DND-41 (cell line): Measurements from ENCODE around the gene ATXN7L1.
"Not testable (repeated sequence)": the region's sequence is repeated elsewhere in the genome, so short reads cannot be mapped to it uniquely, and the experiment has no call there.

ENCODE experiments used
- ATAC-seq: fragments of 200-7000 bp; cut with Tn5 transposase; 3 replicates; pipeline ENCODE4 v1.9.1; 2021; ENCODE audit warnings: low read depth; ENCODE audit not compliant: insufficient read depth
- DNase-seq: peaks from one replicate; pipeline ENCODE4 v3.0.0-alpha.2; 2020
- H2AFZ ChIP-seq: 2 replicates; pipeline ENCODE4 v1.6.0; 2012; ENCODE audit warnings: low read depth, low read length
- H3K27ac ChIP-seq: 2 replicates; pipeline ENCODE4 v1.5.1; 2012; ENCODE audit warnings: low read length, inconsistent platforms
- H3K27me3 ChIP-seq: fragments of 200-600 bp; sonication (generic); 2 replicates; pipeline ENCODE4 v1.6.0; 2012; ENCODE audit warnings: low read length, mild to moderate bottlenecking, inconsistent platforms; ENCODE audit not compliant: insufficient read depth, poor library complexity
- H3K36me3 ChIP-seq: 2 replicates; pipeline ENCODE4 v1.5.1; 2012; ENCODE audit warnings: low read length, inconsistent platforms; ENCODE audit not compliant: insufficient read depth
- H3K4me1 ChIP-seq: 2 replicates; pipeline ENCODE4 v1.5.1; 2012; ENCODE audit warnings: mild to moderate bottlenecking, low read length; ENCODE audit not compliant: insufficient read depth
- H3K4me2 ChIP-seq: 2 replicates; pipeline ENCODE4 v1.6.0; 2012; ENCODE audit warnings: mild to moderate bottlenecking, moderate library complexity, low read length, inconsistent platforms; ENCODE audit not compliant: insufficient read depth
- H3K4me3 ChIP-seq, 2 experiments: fragments of 200-600 bp in 1 of 2; shearing (Covaris generic) in 1 of 2; 2 replicates each; pipeline ENCODE4 v1.5.1; 2012 to 2016; ENCODE audit warnings: inconsistent platforms in 2 of 2, low read length in 2 of 2, mild to moderate bottlenecking in 2 of 2, low read depth in 1 of 2, moderate library complexity in 1 of 2
- H3K79me2 ChIP-seq: 2 replicates; pipeline ENCODE4 v1.6.0; 2012; ENCODE audit warnings: low read length, inconsistent platforms; ENCODE audit not compliant: insufficient read depth
- H3K9ac ChIP-seq: 2 replicates; pipeline ENCODE4 v1.6.0; 2012; ENCODE audit warnings: low read depth, mild to moderate bottlenecking, inconsistent platforms, low read length, moderate library complexity
- H3K9me3 ChIP-seq: 2 replicates; pipeline ENCODE4 v1.5.1; 2012; ENCODE audit warnings: low read length, moderate library complexity, mild to moderate bottlenecking, inconsistent platforms; ENCODE audit not compliant: insufficient read depth, severe bottlenecking
- H4K20me1 ChIP-seq: 2 replicates; pipeline ENCODE4 v1.6.0; 2012; ENCODE audit warnings: low read length; ENCODE audit not compliant: insufficient read depth
- EZH2 ChIP-seq: IDR thresholded peaks from 3 replicates; pipeline ENCODE4 v1.6.1; 2012; ENCODE audit warnings: borderline replicate concordance, low read depth, mild to moderate bottlenecking, moderate library complexity, low read length, inconsistent platforms; ENCODE audit not compliant: severe bottlenecking
- TF ChIP-seq, protein P1 (sequence below): IDR thresholded peaks from 2 replicates; pipeline ENCODE4 v1.5.1; 2012; ENCODE audit warnings: borderline replicate concordance, low read length, moderate library complexity, mild to moderate bottlenecking; ENCODE audit not compliant: poor library complexity, severe bottlenecking; ENCODE audit errors: extremely low read depth

ATXN7L1 gene

GRCh38 chr7:105885387-105886111 lies 9.2 kb upstream of the ATXN7L1 start:
- no peaks in the 10 kb centered on the region for H3K36me3 ChIP-seq
- peaks cover 13% of the 10 kb centered on the region for H3K27me3 ChIP-seq
- TF ChIP-seq EZH2 = no peak
- TF ChIP-seq, protein P1, sequence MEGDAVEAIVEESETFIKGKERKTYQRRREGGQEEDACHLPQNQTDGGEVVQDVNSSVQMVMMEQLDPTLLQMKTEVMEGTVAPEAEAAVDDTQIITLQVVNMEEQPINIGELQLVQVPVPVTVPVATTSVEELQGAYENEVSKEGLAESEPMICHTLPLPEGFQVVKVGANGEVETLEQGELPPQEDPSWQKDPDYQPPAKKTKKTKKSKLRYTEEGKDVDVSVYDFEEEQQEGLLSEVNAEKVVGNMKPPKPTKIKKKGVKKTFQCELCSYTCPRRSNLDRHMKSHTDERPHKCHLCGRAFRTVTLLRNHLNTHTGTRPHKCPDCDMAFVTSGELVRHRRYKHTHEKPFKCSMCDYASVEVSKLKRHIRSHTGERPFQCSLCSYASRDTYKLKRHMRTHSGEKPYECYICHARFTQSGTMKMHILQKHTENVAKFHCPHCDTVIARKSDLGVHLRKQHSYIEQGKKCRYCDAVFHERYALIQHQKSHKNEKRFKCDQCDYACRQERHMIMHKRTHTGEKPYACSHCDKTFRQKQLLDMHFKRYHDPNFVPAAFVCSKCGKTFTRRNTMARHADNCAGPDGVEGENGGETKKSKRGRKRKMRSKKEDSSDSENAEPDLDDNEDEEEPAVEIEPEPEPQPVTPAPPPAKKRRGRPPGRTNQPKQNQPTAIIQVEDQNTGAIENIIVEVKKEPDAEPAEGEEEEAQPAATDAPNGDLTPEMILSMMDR = no peak
- no peak overlapping the region for H3K9ac ChIP-seq
- no peaks in the 10 kb centered on the region for H3K9me3 ChIP-seq
- H3K79me2 ChIP-seq = no peaks in the 10 kb centered on the region
- peak; percentile 24 for DNase-seq
- H3K27ac ChIP-seq = no peak overlapping the region
- no peak; the same call in 2 of the 3 replicates for ATAC-seq
- H2AFZ ChIP-seq = no peak overlapping the region
- no peak overlapping the region for H3K4me3 ChIP-seq
- no peaks in the 10 kb centered on the region for H4K20me1 ChIP-seq
- H3K4me1 ChIP-seq = no peaks in the 10 kb centered on the region
- no peak overlapping the region for H3K4me2 ChIP-seq

- not testable (repeated sequence) for H3K27ac ChIP-seq, H3K9me3 ChIP-seq, H3K36me3 ChIP-seq, H3K9ac ChIP-seq, H2AFZ ChIP-seq, H4K20me1 ChIP-seq, H3K79me2 ChIP-seq, H3K4me2 ChIP-seq, ATAC-seq, H3K4me1 ChIP-seq, H3K4me3 ChIP-seq, DNase-seq
- peaks cover 24% of the 10 kb centered on the region for H3K27me3 ChIP-seq
Measured at GRCh38 chr7:105883179-105883578, 6.8 kb upstream of the ATXN7L1 start.

- Histone ChIP-seq H3K4me2 (no peak overlapping the region), H3K27me3 (peaks cover 39% of the 10 kb centered on the region), H3K79me2 (no peaks in the 10 kb centered on the region), H2AFZ (no peak overlapping the region), H3K9me3 (no peaks in the 10 kb centered on the region), H3K4me1 (peaks cover 7% of the 10 kb centered on the region), H3K4me3 (no peak overlapping the region), H3K9ac (no peak overlapping the region), H3K27ac (no peak overlapping the region), H3K36me3 (no peaks in the 10 kb centered on the region), H4K20me1 (no peaks in the 10 kb centered on the region)
- TF ChIP-seq, protein P1 = no peak
- no peak for TF ChIP-seq EZH2
- no peak for DNase-seq
- no peak for ATAC-seq
Measured at GRCh38 chr7:105881439-105881838, 5.0 kb upstream of the ATXN7L1 start.

DNA sequence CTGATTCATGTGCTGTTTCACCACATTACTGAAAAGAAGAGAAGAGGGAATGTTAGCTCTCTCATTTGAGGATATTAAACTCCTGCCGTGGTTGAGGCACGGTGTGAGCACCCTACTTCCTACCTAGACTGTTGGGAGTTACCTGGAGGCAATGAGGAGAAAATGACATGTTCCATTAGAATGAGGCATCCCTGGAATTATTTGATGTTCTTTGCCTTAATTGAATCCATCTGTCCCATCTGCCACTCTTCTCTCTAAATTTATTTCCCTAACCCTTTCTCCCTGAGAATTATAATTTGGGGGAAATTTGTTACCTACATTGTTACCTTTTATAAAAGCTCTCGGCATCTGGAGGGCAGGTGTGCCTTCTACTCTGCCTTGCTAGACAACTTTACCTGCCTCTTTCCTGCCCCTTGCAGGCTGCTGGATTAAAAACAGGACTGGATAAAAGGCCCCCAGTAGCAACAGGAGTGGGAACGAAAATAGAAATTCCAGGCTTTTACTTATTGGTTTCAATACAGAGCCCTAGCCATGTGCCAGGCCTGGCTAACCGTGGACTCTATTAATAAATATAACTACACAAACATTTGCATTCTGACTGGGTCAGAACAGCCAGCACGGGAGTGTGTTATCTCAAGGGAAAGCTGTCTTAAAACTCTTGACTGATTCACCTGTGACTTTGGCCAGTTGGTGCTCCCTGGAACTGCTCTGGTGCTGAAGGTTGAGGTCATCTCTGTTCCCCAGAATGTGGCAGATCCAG lies 4.4 kb upstream of the ATXN7L1 start:
- no peaks in the 10 kb centered on the region for H4K20me1 ChIP-seq
- H3K9me3 ChIP-seq = no peaks in the 10 kb centered on the region
- no peaks in the 10 kb centered on the region for H3K36me3 ChIP-seq
- no peak overlapping the region for H2AFZ ChIP-seq
- no peak overlapping the region for H3K27ac ChIP-seq
- no peak for DNase-seq
- ATAC-seq = no peak
- no peaks in the 10 kb centered on the region for H3K79me2 ChIP-seq
- H3K4me2 ChIP-seq = no peak overlapping the region
- H3K9ac ChIP-seq = no peak overlapping the region
- H3K27me3 ChIP-seq = peaks cover 39% of the 10 kb centered on the region
- no peak overlapping the region for H3K4me3 ChIP-seq
- H3K4me1 ChIP-seq = peaks cover 10% of the 10 kb centered on the region
- TF ChIP-seq EZH2 = no peak
- TF ChIP-seq, protein P1 = no peak
